Activated CD8-positive, alpha-beta memory T cell treated with anti-CD3 and anti-CD28 coated beads, Interleukin-2, amount 50 U/mL, for 4 hours (primary cell): ENCODE data around the gene USP17L13.
"Not testable (repeated sequence)": the region's sequence is repeated elsewhere in the genome, so short reads cannot be mapped to it uniquely, and the experiment has no call there.

Experiments
- DNase-seq: peaks from one replicate; pipeline ENCODE4 v3.0.0-alpha.2; 2020

The USP17L13 gene, protein sequence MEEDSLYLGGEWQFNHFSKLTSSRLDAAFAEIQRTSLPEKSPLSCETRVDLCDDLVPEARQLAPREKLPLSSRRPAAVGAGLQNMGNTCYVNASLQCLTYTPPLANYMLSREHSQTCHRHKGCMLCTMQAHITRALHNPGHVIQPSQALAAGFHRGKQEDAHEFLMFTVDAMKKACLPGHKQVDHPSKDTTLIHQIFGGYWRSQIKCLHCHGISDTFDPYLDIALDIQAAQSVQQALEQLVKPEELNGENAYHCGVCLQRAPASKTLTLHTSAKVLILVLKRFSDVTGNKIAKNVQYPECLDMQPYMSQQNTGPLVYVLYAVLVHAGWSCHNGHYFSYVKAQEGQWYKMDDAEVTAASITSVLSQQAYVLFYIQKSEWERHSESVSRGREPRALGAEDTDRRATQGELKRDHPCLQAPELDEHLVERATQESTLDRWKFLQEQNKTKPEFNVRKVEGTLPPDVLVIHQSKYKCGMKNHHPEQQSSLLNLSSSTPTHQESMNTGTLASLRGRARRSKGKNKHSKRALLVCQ

DNA sequence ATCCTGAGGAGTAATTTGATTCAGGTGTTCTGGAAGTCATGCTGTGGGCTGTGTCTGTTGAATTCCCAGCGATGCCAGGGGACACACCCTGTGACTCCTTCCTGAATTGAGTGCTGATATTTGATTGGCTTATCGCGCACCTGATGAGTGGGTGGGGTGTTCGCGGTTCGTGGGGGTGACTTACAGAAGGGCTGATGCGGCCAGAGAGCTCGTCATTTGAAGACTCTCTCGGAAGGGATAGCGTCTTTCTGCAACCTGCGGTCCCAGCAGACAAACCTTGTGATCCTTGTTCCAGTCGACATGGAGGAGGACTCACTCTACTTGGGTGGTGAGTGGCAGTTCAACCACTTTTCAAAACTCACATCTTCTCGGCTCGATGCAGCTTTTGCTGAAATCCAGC lies at the start of gene USP17L13:
Gene USP17L13 (plus strand): TSS at position 301 of the 400 bp plus-strand sequence. CDS start 0 bp downstream, at position 301.
- DNase-seq: not testable (repeated sequence)

DNA sequence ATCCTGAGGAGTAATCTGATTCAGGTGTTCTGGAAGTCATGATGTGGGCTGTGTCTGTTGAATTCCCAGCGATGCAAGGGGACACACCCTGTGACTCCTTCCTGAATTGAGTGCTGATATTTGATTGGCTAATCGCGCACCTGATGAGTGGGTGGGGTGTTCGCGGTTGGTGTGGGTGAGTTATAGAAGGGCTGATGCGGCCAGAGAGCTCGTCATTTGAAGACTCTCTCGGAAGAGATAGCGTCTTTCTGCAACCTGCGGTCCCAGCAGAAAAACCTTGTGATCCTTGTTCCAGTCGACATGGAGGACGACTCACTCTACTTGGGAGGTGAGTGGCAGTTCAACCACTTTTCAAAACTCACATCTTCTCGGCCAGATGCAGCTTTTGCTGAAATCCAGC lies 14.3 kb upstream of the USP17L13 start, which contains the start of gene USP17L10:
Gene USP17L10 (plus strand): TSS at position 301 of the 400 bp plus-strand sequence. CDS start 0 bp downstream, at position 301.
- not testable (repeated sequence) for DNase-seq

DNA sequence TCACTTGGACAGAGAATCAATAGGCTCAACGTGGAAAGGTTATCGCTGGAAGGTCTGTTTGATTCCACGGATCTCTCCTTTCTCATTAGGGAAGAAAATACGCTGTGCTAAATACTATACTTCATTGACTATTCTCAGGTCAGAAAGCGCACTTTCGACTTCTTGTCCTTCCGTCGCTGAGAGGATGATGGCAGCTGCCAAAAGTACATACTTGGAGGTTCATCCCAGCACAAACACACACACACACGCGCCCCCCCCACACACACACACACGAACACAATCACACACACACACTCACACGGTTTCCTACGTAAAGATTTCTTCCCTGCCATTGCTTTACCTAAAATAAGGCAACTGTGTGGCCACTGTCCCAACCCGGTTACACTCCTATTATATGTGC lies 10.0 kb upstream of the USP17L13 start:
- not testable (repeated sequence) for DNase-seq

DNA sequence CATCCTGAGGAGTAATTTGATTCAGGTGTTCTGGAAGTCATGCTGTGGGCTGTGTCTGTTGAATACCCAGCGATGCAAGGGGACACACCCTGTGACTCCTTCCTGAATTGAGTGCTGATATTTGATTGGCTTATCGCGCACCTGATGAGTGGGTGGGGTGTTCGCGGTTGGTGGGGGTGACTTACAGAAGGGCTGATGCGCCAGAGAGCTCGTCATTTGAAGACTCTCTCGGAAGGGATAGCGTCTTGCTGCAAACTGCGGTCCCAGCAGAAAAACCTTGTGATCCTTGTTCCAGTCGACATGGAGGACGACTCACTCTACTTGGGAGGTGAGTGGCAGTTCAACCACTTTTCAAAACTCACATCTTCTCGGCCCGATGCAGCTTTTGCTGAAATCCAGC lies 9.6 kb upstream of the USP17L13 start, which contains the start of gene USP17L11:
Gene USP17L11 (plus strand): TSS at position 301 of the 400 bp plus-strand sequence. CDS start 0 bp downstream, at position 301.
- not testable (repeated sequence) for DNase-seq

DNA sequence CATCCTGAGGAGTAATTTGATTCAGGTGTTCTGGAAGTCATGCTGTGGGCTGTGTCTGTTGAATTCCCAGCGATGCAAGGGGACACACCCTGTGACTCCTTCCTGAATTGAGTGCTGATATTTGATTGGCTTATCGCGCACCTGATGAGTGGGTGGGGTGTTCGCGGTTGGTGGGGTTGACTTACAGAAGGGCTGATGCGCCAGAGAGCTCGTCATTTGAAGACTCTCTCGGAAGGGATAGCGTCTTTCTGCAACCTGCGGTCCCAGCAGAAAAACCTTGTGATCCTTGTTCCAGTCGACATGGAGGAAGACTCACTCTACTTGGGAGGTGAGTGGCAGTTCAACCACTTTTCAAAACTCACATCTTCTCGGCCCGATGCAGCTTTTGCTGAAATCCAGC lies 4.8 kb upstream of the USP17L13 start, which contains the start of gene USP17L12:
Gene USP17L12 (plus strand): TSS at position 301 of the 400 bp plus-strand sequence. CDS start 0 bp downstream, at position 301.
- not testable (repeated sequence) for DNase-seq

DNA sequence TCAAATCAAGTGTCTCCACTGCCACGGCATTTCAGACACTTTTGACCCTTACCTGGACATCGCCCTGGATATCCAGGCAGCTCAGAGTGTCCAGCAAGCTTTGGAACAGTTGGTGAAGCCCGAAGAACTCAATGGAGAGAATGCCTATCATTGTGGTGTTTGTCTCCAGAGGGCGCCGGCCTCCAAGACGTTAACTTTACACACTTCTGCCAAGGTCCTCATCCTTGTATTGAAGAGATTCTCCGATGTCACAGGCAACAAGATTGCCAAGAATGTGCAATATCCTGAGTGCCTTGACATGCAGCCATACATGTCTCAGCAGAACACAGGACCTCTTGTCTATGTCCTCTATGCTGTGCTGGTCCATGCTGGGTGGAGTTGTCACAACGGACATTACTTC lies 5.6 kb downstream of the USP17L13 start:
- DNase-seq: peak; percentile 4

DNA sequence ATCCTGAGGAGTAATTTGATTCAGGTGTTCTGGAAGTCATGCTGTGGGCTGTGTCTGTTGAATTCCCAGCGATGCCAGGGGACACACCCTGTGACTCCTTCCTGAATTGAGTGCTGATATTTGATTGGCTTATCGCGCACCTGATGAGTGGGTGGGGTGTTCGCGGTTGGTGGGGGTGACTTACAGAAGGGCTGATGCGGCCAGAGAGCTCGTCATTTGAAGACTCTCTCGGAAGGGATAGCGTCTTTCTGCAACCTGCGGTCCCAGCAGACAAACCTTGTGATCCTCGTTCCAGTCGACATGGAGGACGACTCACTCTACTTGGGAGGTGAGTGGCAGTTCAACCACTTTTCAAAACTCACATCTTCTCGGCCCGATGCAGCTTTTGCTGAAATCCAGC lies 9.4 kb downstream of the USP17L13 start, which contains the start of gene USP17L15:
Gene USP17L15 (plus strand): TSS at position 301 of the 400 bp plus-strand sequence. CDS start 0 bp downstream, at position 301.
- not testable (repeated sequence) for DNase-seq

DNA sequence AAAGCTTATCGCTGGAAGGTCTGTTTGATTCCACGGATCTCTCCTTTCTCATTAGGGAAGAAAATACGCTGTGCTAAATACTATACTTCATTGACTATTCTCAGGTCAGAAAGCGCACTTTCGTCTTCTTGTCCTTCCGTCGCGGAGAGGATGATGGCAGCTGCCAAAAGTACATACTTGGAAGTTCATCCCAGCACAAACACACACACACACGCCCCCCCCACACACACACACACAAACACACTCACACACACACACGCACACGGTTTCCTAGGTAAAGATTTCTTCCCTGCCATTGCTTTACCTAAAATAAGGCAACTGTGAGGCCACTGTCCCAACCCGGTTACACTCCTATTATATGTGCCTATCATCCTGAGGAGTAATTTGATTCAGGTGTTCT lies 13.8 kb downstream of the USP17L13 start:
- not testable (repeated sequence) for DNase-seq

DNA sequence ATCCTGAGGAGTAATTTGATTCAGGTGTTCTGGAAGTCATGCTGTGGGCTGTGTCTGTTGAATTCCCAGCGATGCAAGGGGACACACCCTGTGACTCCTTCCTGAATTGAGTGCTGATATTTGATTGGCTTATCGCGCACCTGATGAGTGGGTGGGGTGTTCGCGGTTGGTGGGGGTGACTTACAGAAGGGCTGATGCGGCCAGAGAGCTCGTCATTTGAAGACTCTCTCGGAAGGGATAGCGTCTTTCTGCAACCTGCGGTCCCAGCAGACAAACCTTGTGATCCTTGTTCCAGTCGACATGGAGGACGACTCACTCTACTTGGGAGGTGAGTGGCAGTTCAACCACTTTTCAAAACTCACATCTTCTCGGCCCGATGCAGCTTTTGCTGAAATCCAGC lies 18.9 kb downstream of the USP17L13 start, which contains the start of gene USP17L17:
Gene USP17L17 (plus strand): TSS at position 301 of the 400 bp plus-strand sequence. CDS start 0 bp downstream, at position 301.
- DNase-seq: not testable (repeated sequence)

DNA sequence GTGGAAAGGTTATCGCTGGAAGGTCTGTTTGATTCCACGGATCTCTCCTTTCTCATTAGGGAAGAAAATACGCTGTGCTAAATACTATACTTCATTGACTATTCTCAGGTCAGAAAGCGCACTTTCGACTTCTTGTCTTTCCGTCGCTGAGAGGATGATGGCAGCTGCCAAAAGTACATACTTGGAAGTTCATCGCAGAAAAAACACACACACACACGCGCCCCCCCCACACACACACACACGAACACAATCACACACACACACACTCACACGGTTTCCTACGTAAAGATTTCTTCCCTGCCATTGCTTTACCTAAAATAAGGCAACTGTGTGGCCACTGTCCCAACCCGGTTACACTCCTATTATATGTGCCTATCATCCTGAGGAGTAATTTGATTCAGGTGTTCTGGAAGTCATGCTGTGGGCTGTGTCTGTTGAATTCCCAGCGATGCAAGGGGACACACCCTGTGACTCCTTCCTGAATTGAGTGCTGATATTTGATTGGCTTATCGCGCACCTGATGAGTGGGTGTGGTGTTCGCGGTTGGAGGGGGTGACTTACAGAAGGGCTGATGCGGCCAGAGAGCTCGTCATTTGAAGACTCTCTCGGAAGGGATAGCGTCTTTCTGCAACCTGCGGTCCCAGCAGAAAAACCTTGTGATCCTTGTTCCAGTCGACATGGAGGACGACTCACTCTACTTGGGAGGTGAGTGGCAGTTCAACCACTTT lies 23.4 kb downstream of the USP17L13 start, which contains the start of gene USP17L18:
Gene USP17L18 (plus strand): TSS at position 678 of the 728 bp plus-strand sequence. CDS start 0 bp downstream, at position 678.
- peak; percentile 18 for DNase-seq

DNA sequence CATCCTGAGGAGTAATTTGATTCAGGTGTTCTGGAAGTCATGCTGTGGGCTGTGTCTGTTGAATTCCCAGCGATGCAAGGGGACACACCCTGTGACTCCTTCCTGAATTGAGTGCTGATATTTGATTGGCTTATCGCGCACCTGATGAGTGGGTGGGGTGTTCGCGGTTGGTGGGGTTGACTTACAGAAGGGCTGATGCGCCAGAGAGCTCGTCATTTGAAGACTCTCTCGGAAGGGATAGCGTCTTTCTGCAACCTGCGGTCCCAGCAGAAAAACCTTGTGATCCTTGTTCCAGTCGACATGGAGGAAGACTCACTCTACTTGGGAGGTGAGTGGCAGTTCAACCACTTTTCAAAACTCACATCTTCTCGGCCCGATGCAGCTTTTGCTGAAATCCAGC lies 28.4 kb downstream of the USP17L13 start, which contains the start of gene USP17L19:
Gene USP17L19 (plus strand): TSS at position 301 of the 400 bp plus-strand sequence. CDS start 0 bp downstream, at position 301.
- DNase-seq: not testable (repeated sequence)

DNA sequence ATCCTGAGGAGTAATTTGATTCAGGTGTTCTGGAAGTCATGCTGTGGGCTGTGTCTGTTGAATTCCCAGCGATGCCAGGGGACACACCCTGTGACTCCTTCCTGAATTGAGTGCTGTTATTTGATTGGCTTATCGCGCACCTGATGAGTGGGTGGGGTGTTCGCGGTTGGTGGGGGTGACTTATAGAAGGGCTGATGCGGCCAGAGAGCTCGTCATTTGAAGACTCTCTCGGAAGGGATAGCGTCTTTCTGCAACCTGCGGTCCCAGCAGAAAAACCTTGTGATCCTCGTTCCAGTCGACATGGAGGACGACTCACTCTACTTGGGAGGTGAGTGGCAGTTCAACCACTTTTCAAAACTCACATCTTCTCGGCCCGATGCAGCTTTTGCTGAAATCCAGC lies 33.1 kb downstream of the USP17L13 start, which contains the start of gene USP17L20:
Gene USP17L20 (plus strand): TSS at position 301 of the 400 bp plus-strand sequence. CDS start 0 bp downstream, at position 301.
- DNase-seq: not testable (repeated sequence)

DNA sequence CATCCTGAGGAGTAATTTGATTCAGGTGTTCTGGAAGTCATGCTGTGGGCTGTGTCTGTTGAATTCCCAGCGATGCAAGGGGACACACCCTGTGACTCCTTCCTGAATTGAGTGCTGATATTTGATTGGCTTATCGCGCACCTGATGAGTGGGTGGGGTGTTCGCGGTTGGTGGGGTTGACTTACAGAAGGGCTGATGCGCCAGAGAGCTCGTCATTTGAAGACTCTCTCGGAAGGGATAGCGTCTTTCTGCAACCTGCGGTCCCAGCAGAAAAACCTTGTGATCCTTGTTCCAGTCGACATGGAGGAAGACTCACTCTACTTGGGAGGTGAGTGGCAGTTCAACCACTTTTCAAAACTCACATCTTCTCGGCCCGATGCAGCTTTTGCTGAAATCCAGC lies 37.9 kb downstream of the USP17L13 start, which contains the start of gene USP17L21:
Gene USP17L21 (plus strand): TSS at position 301 of the 400 bp plus-strand sequence. CDS start 0 bp downstream, at position 301.
- not testable (repeated sequence) for DNase-seq

DNA sequence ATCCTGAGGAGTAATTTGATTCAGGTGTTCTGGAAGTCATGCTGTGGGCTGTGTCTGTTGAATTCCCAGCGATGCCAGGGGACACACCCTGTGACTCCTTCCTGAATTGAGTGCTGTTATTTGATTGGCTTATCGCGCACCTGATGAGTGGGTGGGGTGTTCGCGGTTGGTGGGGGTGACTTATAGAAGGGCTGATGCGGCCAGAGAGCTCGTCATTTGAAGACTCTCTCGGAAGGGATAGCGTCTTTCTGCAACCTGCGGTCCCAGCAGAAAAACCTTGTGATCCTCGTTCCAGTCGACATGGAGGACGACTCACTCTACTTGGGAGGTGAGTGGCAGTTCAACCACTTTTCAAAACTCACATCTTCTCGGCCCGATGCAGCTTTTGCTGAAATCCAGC lies 42.6 kb downstream of the USP17L13 start, which contains the start of gene USP17L22:
Gene USP17L22 (plus strand): TSS at position 301 of the 400 bp plus-strand sequence. CDS start 0 bp downstream, at position 301.
- DNase-seq: not testable (repeated sequence)

DNA sequence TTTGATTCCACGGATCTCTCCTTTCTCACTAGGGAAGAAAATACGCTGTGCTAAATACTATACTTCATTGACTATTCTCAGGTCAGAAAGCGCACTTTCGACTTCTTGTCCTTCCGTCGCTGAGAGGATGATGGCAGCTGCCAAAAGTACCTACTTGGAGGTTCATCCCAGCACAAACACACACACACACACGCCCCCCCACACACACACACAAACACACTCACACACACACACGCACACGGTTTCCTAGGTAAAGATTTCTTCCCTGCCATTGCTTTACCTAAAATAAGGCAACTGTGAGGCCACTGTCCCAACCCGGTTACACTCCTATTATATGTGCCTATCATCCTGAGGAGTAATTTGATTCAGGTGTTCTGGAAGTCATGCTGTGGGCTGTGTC lies 47.0 kb downstream of the USP17L13 start:
- peak; percentile 15 for DNase-seq
